Heart right ventricle (tissue), 16 donors: ENCODE data around the gene PKP1. TPM values are rescaled to one million over a fixed set of nuclear protein-coding genes. Genes with fewer than 3 reads are reported as not detected.

ENCODE experiments used
- ATAC-seq, 8 donors: fragments of 200-7000 bp; cut with Tn5 transposase; one replicate each; pipeline ENCODE4 v1.9.1; 2020; ENCODE audit warnings: mild to moderate bottlenecking in 8 of 8, moderate library complexity in 8 of 8, moderate number of reproducible peaks in 1 of 8
- DNase-seq, 2 donors: peaks; one replicate each; pipeline ENCODE4 v3.0.0-alpha.2; 2020
- H3K27ac ChIP-seq, 10 donors: fragments of 200-600 bp; sonication (generic) in 2 of 10; one replicate each; pipeline versions ENCODE4 v1.5.0 to v1.8.0; 2020 to 2022; ENCODE audit warnings: mild to moderate bottlenecking in 3 of 10
- H3K27me3 ChIP-seq, 7 donors: fragments of 200-600 bp; one replicate each; pipeline ENCODE4 v1.8.0; 2021 to 2022; ENCODE audit warnings: mild to moderate bottlenecking in 2 of 7
- H3K36me3 ChIP-seq, 9 donors: fragments of 200-600 bp; sonication (generic) in 1 of 9; one replicate each; pipeline versions ENCODE4 v1.5.0 to v1.8.0; 2020 to 2022; ENCODE audit warnings: mild to moderate bottlenecking in 2 of 9
- H3K4me1 ChIP-seq, 9 donors: fragments of 200-600 bp; sonication (generic) in 1 of 9; one replicate each; pipeline versions ENCODE4 v1.5.0 to v1.8.0; 2020 to 2022; ENCODE audit warnings: mild to moderate bottlenecking in 4 of 9
- H3K4me3 ChIP-seq, 10 donors: fragments of 200-600 bp; sonication (generic) in 2 of 10; one replicate each; pipeline versions ENCODE4 v1.5.0 to v1.8.0; 2020 to 2022; ENCODE audit warnings: mild to moderate bottlenecking in 7 of 10, moderate library complexity in 2 of 10
- H3K9me3 ChIP-seq, 11 donors: fragments of 200-600 bp in 10 of 11; sonication (generic) in 2 of 11; one replicate each; pipeline versions ENCODE4 v1.5.0 to v1.8.0; 2013 to 2022; ENCODE audit warnings: mild to moderate bottlenecking in 2 of 11, control low read depth in 1 of 11, moderate library complexity in 1 of 11
- WGBS, 2 donors: extraction: QIAGEN DNeasy Blood & Tissue Kit; methylation state at CpG; one replicate each; pipeline ENCODE4 v1.1.7; 2013; ENCODE audit warnings: inconsistent platforms in 1 of 2; 5-methylcytosine and 5-hydroxymethylcytosine counted together
- intact Hi-C, 10 donors: fragments of 100-400 bp; cut with DNase I; formaldehyde crosslinking; loops; one replicate each; pipeline versions ENCODE4 v1.11.1 to v1.14.2; 2022
- polyA plus RNA-seq, 2 donors: library from polyadenylated mRNA; stranded (reverse); fragments of 200-250 nt; gene quantifications; one replicate each; pipeline ENCODE4 v1.2.3, GENCODE V29; 2013
- total RNA-seq, 10 donors: library from RNA; stranded (reverse); fragmentation: NEBNext Ultra II Directional in 3 of 10; extraction: Animal tissue kit (Norgen Biotek cat#: 25700) in 3 of 10; gene quantifications; one replicate each; pipeline versions ENCODE4 v1.2.1 to v1.2.4, GENCODE V29; 2021 to 2023
- TF ChIP-seq, protein P1 (sequence below), 9 donors: fragments of 200-600 bp; sonication (generic) in 2 of 9; IDR thresholded peaks; one replicate each; pipeline versions ENCODE4 v1.5.0 to v1.8.0; 2021 to 2022; ENCODE audit warnings: antibody characterized with exemption in 9 of 9, mild to moderate bottlenecking in 5 of 9, moderate library complexity in 1 of 9
- donor health status: Arrhythmogenic right ventricular cardiomyopathy.
- donor health status: ischemic (EF 13 %, LVEDD 7.1; RV severe dilation, severe dysfunction).
- donor health status: healthy with polysubstance abuse.
- donor health status: DM: no; HTN: yes; CAD: no.
- donor health status: DM: no; HTN: no; CAD: no.
- donor health status: ischemic (EF 25% LVEDD 6.9; RV normal size, moderate dysfunction).
- donor health status: ischemic (EF 25% LVEDD 5.7; RV mildly dilated, moderate dysfunction).
- donor health status: healthy.
- donor health status: DM: yes; HTN: yes; CAD: no.
- donor health status: Ischemic cardiomyopathy.
- donor health status: ischemic (EF 35%, LVEDD 5.7; RV mildly dilated, moderate dysfunction).
- donor health status: nonischemic (EF 11% LVEDD 7.7; RV severe dilation, severe dysfunction).
- donor health status: DM: yes; HTN: yes; CAD: no.
- donor health status: PGD.
- donor health status: ischemic (EF 29% LVEDD 5.4; RV normal size, mild dysfunction).
- donor health status: nonischemic (EF 23%, LVEDD 6.1; RV moderate dilation, normal function).

Gene PKP1
- total and polyA plus RNA-seq, 12 donors, result 0.05 to 1.2 (median 0.33) TPM

DNA sequence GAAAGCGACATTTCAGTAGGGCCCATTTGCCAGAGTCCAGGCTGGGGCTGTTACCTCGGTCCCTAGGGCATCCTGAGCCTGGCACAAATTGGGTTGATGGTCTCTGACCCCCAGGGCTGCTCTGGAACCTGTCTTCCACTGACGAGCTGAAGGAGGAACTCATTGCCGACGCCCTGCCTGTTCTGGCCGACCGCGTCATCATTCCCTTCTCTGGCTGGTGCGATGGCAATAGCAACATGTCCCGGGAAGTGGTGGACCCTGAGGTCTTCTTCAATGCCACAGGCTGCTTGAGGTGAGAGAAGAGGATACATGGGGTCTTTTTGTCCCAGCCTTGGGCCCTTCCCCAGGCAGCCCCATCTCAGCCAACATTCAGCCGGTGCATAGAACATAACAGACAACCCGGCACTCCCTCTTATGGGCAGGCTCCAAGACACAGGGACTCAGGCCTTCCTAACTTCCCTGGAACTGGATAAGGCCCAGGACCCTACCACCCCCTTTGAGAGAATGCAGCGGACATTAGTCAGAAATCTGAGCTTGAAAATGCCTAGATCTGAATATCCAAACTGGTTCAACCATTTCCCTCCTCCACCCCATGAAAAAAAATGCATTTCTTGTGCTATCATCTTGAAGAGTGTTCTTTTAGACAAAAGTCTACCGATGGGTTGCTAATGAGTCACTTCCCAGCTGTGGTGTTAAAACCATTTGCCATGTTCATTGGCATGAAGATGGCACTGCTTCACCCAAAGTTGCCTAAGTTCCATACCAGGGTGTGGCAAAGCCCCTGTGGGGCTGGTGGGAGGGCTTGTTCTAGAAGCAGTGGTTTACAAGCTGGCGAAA lies 35.4 kb downstream of the PKP1 start:
- intact Hi-C loops, result no loop called here
- Histone ChIP-seq H3K9me3 (no peaks in the 10 kb centered on the region), H3K27me3 (peaks cover 0 to 6% (median 0%) of the 10 kb centered on the region in 7 donors), H3K36me3 (no peaks in the 10 kb centered on the region), H3K4me1 (no peaks in the 10 kb centered on the region), H3K4me3 (no peak overlapping the region), H3K27ac (no peak overlapping the region)
- TF ChIP-seq, protein P1, sequence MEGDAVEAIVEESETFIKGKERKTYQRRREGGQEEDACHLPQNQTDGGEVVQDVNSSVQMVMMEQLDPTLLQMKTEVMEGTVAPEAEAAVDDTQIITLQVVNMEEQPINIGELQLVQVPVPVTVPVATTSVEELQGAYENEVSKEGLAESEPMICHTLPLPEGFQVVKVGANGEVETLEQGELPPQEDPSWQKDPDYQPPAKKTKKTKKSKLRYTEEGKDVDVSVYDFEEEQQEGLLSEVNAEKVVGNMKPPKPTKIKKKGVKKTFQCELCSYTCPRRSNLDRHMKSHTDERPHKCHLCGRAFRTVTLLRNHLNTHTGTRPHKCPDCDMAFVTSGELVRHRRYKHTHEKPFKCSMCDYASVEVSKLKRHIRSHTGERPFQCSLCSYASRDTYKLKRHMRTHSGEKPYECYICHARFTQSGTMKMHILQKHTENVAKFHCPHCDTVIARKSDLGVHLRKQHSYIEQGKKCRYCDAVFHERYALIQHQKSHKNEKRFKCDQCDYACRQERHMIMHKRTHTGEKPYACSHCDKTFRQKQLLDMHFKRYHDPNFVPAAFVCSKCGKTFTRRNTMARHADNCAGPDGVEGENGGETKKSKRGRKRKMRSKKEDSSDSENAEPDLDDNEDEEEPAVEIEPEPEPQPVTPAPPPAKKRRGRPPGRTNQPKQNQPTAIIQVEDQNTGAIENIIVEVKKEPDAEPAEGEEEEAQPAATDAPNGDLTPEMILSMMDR (IDR thresholded peaks at IDR 0.05), result no peak
- DNase-seq, result no peak
- no peak for ATAC-seq
- WGBS, 2 donors, result 84 to 89% methylated on average over 15 of the region's 15 CpGs

DNA sequence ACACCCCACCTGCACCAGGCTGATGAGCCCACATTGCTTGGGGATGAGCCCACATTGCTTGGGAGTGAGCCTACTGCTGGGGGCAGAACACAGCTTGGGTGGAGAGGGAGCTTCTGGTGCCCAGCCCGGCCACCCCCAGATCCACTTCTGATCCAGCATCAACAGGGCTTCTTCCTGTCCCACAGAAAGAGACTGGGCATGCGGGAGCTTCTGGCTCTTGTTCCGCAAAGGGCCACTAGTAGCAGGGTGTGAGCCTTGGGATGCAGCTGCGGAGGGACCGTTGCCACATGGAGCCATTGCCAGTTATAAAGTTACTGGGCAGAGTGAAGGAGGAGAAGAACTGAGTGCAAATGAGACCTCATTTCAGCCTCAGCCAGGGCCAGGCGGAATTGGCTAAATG lies 36.3 kb downstream of the PKP1 start:
- Histone ChIP-seq H3K9me3 (no peaks in the 10 kb centered on the region), H3K4me3 (no peak overlapping the region), H3K27me3 (peaks cover 0 to 2% (median 0%) of the 10 kb centered on the region in 7 donors), H3K27ac (no peak overlapping the region), H3K4me1 (no peaks in the 10 kb centered on the region), H3K36me3 (no peaks in the 10 kb centered on the region)
- ATAC-seq (no peak), DNase-seq (no peak)
- TF ChIP-seq, protein P1 (IDR thresholded peaks at IDR 0.05), result no peak
- WGBS, 2 donors, result 98 to 99% methylated on average over 6 of the region's 6 CpGs
- intact Hi-C loops, result no loop called here

DNA sequence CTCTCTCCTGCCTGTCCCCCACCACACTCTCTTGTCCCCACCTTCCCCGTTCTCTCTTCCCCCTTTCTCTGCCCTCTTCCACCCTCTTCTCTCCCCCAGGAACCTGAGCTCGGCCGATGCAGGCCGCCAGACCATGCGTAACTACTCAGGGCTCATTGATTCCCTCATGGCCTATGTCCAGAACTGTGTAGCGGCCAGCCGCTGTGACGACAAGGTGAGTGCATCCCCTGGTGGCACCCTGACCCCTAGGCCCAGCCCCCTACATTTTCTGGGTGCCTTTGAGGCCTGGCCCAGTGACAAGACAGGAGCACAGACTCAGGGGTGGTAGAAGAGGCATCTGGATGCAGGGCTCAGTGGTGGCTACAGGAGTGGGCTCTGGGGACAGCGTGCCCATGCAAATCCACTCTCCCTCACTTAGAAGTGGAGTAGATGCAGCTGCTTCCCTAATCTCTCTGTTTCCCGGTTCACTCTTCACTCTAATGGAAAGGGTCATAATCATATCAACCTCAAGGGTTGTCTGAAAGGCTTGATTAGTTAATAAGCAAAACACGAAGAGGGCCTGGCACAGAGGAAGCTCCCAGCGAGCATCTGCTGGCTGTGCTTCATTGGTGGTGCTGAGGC lies 37.0 kb downstream of the PKP1 start:
- no peaks in the 10 kb centered on the region for H3K4me1 ChIP-seq
- 75 to 77% methylated on average over 12 of the region's 12 CpGs for WGBS, 2 donors
- intact Hi-C loops, result no loop called here
- no peaks in the 10 kb centered on the region for H3K36me3 ChIP-seq
- no peak for DNase-seq
- H3K9me3 ChIP-seq, result no peaks in the 10 kb centered on the region
- no peaks in the 10 kb centered on the region for H3K27me3 ChIP-seq
- no peak overlapping the region for H3K4me3 ChIP-seq
- ATAC-seq, result no peak
- TF ChIP-seq, protein P1 (IDR thresholded peaks at IDR 0.05), result no peak
- no peak overlapping the region for H3K27ac ChIP-seq

DNA sequence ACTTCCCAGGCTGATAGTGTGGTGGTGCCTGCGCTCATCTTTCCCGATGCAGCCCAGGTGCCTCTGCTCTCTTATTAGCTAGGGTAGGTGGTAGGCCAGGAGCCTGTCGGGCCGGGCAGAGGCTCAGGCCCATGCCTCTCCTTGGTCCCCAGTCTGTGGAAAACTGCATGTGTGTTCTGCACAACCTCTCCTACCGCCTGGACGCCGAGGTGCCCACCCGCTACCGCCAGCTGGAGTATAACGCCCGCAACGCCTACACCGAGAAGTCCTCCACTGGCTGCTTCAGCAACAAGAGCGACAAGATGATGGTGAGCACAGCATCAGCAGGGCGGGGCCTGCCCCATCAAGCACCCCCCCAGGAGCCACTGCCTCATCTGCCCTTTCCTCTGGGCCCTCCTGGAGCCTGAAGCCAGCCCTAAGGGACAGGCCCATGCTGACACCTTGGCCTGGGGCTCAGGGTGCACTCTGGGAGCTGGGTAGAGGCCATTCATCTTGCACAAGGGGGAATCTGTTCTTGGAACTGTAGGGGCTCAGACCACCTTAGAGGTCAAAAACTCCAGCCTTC lies 38.6 kb downstream of the PKP1 start:
- H3K4me3 ChIP-seq, result no peak overlapping the region
- no peak for DNase-seq

More for the DNA sequence above, 38.6 kb downstream of the PKP1 start:
- Histone ChIP-seq H3K36me3 (no peaks in the 10 kb centered on the region), H3K27ac (no peak overlapping the region), H3K9me3 (no peaks in the 10 kb centered on the region), H3K27me3 (no peaks in the 10 kb centered on the region), H3K4me1 (no peaks in the 10 kb centered on the region)
- TF ChIP-seq, protein P1 (IDR thresholded peaks at IDR 0.05), result no peak
- intact Hi-C loops, result no loop called here
- no peak for ATAC-seq
- 90 to 91% methylated on average over 15 of the region's 15 CpGs for WGBS, 2 donors
